ENCODE results near the gene CRELD2.
A peak's percentile ranks its signal among the peaks of the same experiment; 100 is the strongest.

Gene CRELD2

DNA sequence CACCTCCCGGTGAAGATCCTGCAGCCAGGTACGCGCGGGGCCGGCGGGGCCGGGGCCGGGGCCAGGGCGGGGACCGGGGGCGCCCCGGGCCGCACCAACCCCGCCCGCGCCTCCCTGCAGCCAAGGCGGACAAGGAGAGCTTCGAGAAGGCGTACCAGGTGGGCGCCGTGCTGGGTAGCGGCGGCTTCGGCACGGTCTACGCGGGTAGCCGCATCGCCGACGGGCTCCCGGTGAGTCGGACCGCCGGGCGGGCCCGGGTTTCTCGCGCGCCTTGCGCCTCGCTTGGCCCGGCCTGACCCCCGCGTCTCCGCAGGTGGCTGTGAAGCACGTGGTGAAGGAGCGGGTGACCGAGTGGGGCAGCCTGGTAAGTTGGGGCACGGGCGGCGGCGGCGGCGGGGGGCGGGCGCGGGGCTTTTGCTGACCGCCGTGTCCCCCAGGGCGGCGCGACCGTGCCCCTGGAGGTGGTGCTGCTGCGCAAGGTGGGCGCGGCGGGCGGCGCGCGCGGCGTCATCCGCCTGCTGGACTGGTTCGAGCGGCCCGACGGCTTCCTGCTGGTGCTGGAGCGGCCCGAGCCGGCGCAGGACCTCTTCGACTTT, 42.7 kb downstream of the CRELD2 start:
- TF ChIP-seq, protein P1, sequence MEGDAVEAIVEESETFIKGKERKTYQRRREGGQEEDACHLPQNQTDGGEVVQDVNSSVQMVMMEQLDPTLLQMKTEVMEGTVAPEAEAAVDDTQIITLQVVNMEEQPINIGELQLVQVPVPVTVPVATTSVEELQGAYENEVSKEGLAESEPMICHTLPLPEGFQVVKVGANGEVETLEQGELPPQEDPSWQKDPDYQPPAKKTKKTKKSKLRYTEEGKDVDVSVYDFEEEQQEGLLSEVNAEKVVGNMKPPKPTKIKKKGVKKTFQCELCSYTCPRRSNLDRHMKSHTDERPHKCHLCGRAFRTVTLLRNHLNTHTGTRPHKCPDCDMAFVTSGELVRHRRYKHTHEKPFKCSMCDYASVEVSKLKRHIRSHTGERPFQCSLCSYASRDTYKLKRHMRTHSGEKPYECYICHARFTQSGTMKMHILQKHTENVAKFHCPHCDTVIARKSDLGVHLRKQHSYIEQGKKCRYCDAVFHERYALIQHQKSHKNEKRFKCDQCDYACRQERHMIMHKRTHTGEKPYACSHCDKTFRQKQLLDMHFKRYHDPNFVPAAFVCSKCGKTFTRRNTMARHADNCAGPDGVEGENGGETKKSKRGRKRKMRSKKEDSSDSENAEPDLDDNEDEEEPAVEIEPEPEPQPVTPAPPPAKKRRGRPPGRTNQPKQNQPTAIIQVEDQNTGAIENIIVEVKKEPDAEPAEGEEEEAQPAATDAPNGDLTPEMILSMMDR (conservative IDR thresholded peaks at IDR 0.05; ENCODE audit: low read length): no peak
- peak; percentile 43 for DNase-seq (ENCODE audit: low read depth)
- H3K4me3 ChIP-seq (ENCODE audit: low read length): peak overlapping the region; percentile 74

- no peak for DNase-seq (ENCODE audit: low read depth)
- peak overlapping the region; percentile 74 for H3K4me3 ChIP-seq (ENCODE audit: low read length)
- TF ChIP-seq, protein P1 (conservative IDR thresholded peaks at IDR 0.05; ENCODE audit: low read length): no peak
Measured at GRCh38 chr22:49961601-49962011, 43.2 kb downstream of the CRELD2 start.

GRCh38 chr22:49962012-49962750, 43.7 kb downstream of the CRELD2 start:
- peak; percentile 89 for DNase-seq (ENCODE audit: low read depth)
- H3K4me3 ChIP-seq (ENCODE audit: low read length): peak overlapping the region; percentile 74
- TF ChIP-seq, protein P1 (conservative IDR thresholded peaks at IDR 0.05; ENCODE audit: low read length): no peak; the same call in 1 of the 2 replicates

DNA sequence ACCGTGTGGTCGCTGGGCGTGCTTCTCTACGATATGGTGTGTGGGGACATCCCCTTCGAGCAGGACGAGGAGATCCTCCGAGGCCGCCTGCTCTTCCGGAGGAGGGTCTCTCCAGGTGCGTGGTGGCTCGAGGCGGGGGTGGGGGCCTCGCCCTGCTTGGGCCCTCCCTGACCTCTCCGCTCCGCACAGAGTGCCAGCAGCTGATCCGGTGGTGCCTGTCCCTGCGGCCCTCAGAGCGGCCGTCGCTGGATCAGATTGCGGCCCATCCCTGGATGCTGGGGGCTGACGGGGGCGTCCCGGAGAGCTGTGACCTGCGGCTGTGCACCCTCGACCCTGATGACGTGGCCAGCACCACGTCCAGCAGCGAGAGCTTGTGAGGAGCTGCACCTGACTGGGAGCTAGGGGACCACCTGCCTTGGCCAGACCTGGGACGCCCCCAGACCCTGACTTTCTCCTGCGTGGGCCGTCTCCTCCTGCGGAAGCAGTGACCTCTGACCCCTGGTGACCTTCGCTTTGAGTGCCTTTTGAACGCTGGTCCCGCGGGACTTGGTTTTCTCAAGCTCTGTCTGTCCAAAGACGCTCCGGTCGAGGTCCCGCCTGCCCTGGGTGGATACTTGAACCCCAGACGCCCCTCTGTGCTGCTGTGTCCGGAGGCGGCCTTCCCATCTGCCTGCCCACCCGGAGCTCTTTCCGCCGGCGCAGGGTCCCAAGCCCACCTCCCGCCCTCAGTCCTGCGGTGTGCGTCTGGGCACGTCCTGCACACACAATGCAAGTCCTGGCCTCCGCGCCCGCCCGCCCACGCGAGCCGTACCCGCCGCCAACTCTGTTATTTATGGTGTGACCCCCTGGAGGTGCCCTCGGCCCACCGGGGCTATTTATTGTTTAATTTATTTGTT, 44.6 kb downstream of the CRELD2 start:
- TF ChIP-seq, protein P1 (conservative IDR thresholded peaks at IDR 0.05; ENCODE audit: low read length): no peak
- no peak for DNase-seq (ENCODE audit: low read depth)
- peak overlapping the region; percentile 74 for H3K4me3 ChIP-seq (ENCODE audit: low read length)

GRCh38 chr22:49963647-49964026, 45.2 kb downstream of the CRELD2 start:
- no peak overlapping the region; the same call in 1 of the 2 replicates for H3K4me3 ChIP-seq (ENCODE audit: low read length)
- TF ChIP-seq, protein P1 (conservative IDR thresholded peaks at IDR 0.05; ENCODE audit: low read length): no peak
- DNase-seq (ENCODE audit: low read depth): no peak

- no peak for DNase-seq (ENCODE audit: low read depth)
- TF ChIP-seq, protein P1 (conservative IDR thresholded peaks at IDR 0.05; ENCODE audit: low read length): no peak
- no peak overlapping the region for H3K4me3 ChIP-seq (ENCODE audit: low read length)
Measured at GRCh38 chr22:49964136-49965090, 46.0 kb downstream of the CRELD2 start.

Measured in AG10803 (cell line).